Suprapubic skin (tissue), 4 donors: ENCODE data around the gene MAP1LC3B.

Experiments used
- CTCF ChIP-seq, 2 donors: fragments of 200-600 bp in 1 of 2; fragments of 450-650 bp in 1 of 2; sonication (generic) in 1 of 2; IDR thresholded peaks; one replicate each; pipeline ENCODE4 v1.5.1; 2016 to 2019; ENCODE audit warnings: antibody characterized with exemption in 2 of 2, mild to moderate bottlenecking in 1 of 2, moderate library complexity in 1 of 2
- EP300 ChIP-seq: sonication (generic); formaldehyde crosslinking; IDR thresholded peaks from one replicate; pipeline ENCODE4 v1.6.1; 2017; ENCODE audit warnings: antibody characterized with exemption
- POLR2A ChIP-seq, 2 donors: fragments of 450-650 bp; IDR thresholded peaks; one replicate each; pipeline ENCODE4 v1.6.1; 2017; ENCODE audit warnings: antibody characterized with exemption in 2 of 2, mild to moderate bottlenecking in 2 of 2, moderate library complexity in 2 of 2
- POLR2AphosphoS5 ChIP-seq, 3 donors: sonication (generic); formaldehyde crosslinking; IDR thresholded peaks; one replicate each; pipeline ENCODE4 v1.6.1; 2017; ENCODE audit warnings: antibody characterized with exemption in 3 of 3

- TF ChIP-seq CTCF (IDR thresholded peaks at IDR 0.05) (no peak), POLR2A (IDR thresholded peaks at IDR 0.05) (no peak), POLR2AphosphoS5 (IDR thresholded peaks at IDR 0.05) (no peak), EP300 (no peak)
Measured at GRCh38 chr16:87409781-87410180, 17.6 kb downstream of the MAP1LC3B start.
